Measurements from ENCODE around the gene MEF2C. TPM values are rescaled to one million over a fixed set of nuclear protein-coding genes. Genes with fewer than 3 reads are reported as not detected.

MEF2C gene
- total RNA-seq, 1 donor from 2014 or later: 57.7 TPM

DNA sequence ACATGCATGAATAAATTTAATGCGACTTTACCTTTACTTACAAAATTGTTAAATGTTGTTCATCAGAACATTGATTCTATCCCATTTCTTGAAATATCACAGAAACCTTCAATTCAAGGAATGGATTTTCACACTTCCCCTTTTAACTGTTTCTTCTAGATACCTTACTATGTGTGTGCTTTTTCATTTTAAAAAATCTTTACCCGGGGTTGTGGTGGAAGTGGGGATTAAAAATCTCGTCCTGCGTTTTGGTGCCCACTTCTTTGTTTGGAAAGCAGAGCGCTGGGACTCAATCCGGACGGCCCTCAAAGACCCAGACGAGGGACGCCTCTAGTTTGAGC is 5.8 kb upstream of the MEF2C start:
- no peak for DNase-seq (ENCODE audit: low spot score)

DNA sequence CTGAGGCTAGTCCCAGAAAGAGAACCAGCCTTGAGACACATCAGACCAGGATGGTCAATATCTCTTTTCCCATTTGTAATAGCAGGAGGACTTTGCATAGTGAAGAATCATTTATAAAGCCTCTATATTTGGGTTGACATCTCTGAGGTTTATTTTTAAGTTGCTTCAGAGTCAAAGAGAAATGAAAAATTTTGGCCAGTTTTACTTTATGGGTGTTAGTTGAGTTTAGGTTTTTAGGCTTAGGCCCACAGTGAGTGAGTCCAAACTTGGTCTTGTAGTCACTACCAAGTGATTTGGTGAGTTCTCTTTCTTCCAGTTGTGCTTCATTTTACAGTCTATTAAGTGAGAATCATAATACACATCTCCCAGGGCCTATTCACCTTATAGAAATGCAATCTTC is 5.3 kb upstream of the MEF2C start:
- no peak for DNase-seq (ENCODE audit: low spot score)

- no peak for DNase-seq (ENCODE audit: low spot score)
These were observed 4.4 kb upstream of the MEF2C start for GRCh38 chr5:88887342-88887741.

DNA sequence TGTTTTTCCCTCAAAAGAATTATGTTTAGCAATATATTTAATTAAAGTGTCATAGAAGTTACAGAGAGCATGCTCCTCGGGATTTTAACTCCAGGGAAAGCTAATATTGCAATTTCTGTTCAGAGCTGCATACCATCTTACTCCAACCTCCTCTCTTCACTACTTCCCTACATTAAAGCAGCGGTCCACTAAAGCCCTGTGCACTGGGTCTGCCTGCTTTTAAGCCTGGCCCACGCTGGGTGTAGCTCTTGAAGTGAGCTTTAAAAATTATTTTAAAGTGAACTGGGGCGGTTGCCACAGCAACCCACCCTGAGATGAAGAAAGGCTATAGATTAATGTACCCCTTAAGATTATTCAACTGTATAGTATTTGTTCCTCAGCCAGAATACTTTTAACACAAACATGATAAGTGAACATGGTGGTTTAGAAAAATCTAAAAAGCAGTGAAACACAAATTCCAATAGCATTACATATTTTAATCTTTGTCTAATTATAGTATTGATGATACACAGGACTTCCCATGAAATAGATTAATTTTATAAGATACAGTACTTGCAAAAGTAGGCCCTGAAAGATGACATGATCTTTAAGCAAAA is 3.9 kb upstream of the MEF2C start:
- no peak for DNase-seq (ENCODE audit: low spot score)

DNA sequence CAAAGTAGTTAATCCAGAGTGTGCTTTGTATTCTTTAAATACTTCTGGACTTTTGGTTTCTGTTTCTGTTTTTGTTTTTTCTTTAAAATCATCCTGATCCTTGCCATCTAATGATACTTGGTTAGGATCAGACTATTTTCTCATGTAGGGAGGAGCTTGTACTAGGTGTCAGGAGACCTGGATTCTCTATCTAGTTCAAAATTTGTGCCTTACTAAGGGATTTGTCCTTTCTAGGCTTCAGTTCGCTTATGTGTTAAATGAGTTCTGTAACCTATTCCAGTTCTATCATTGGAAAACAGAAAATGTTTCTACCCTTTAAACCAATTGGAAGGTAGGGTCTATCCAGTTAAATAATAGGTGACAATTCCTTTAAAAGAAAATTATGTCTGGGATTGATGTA is 3.3 kb upstream of the MEF2C start:
- DNase-seq (ENCODE audit: low spot score): no peak

DNA sequence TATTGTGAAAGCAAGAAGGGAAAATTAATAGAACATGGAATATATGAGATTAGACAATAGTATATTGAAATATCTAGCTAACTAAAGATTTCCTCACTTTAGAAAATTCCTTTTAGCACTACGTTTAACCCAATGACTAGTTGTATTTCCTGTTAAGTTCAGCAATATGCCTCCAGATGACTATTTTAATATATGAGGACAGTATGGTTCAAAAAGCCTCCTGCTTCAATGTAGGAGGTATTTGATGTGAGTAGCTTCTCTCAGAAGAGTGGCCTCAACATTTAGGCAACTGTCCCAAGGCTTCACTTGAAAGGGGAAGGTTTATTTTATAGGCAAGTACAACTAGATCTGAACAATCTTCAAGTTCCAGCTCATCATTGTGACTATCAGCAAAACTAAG is 2.0 kb upstream of the MEF2C start:
- DNase-seq (ENCODE audit: low spot score): no peak

DNA sequence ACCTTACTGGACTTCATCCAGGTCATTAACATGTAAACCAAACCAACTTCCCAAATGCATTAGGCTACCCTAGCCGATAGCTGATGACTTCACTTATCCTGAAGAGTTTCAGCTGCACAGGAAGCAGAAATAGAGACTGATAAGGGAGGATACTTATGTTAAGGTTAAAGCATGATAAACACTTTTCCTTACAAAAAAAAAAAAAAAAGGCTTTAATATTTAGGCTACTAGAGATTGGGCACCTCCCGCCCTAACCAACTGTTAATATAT is 1.6 kb upstream of the MEF2C start:
- DNase-seq (ENCODE audit: low spot score): no peak

- peak; percentile 73 for DNase-seq (ENCODE audit: low spot score)
These were observed 1.0 kb upstream of the MEF2C start for GRCh38 chr5:88883836-88884607.

GRCh38 chr5:88882276-88883038 is 527 bp downstream of the MEF2C start:
- no peak for DNase-seq (ENCODE audit: low spot score)

- DNase-seq (ENCODE audit: low spot score): no peak
These were observed 1.4 kb downstream of the MEF2C start for GRCh38 chr5:88881571-88881971.

GRCh38 chr5:88880201-88880600 is 2.8 kb downstream of the MEF2C start:
- no peak for DNase-seq (ENCODE audit: low spot score)

- no peak for DNase-seq (ENCODE audit: low spot score)
These were observed 3.3 kb downstream of the MEF2C start for GRCh38 chr5:88879724-88880123.

DNA sequence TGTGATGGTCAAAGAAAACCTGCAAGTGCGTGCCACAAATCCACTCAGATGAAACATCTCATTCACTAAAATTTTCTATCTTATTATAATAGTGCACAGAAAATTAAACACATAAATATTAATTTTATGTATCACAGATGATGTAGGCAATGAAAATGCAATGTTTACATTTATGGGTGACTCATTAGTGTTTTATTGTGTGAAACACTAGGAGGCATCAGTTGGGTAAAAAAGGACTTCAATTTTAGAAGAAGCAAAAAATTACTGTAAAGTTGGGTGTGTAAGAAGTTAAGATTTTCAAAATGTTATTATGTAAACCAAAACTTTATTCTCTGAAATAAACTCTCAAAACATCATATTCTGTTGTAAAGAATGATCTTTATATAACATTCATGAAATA is 4.0 kb downstream of the MEF2C start:
- no peak for DNase-seq (ENCODE audit: low spot score)

DNA sequence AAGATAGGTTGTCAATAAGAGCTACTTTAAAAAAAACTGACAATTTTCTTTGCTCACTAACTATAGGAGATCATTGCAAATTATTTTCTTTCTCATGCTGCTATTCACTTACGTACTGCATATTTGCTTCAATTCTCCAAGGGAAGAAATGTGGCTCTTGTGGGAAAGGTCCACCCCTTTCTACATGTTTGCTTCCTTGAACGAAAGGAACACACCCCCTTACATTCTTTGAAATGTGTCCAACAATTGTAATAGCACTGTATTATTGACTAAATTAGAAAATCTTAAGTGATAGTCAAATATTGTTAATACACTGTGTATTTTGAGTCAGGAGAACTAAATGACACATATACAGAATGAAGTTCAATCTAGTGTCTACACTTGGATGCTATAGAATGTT is 5.2 kb downstream of the MEF2C start:
- no peak for DNase-seq (ENCODE audit: low spot score)

DNA sequence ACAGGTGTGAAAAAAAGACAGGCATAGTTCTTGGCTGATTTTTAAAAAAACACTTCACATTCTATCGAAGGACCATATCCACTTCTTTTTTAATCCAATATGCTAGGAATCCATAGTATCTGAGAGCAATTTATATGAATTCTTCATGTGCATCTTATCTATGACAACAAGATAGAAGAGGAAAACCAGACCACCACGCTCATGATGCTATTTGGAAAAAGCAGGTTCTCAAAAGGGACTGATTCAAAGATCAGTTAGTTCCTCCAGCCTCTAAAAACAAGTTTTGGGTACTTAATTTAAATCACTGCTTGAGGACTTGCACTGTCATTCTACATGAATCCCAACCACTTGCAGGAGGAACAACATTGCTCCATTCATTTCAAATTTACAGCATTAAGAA is 6.3 kb downstream of the MEF2C start:
- no peak for DNase-seq (ENCODE audit: low spot score)

DNA sequence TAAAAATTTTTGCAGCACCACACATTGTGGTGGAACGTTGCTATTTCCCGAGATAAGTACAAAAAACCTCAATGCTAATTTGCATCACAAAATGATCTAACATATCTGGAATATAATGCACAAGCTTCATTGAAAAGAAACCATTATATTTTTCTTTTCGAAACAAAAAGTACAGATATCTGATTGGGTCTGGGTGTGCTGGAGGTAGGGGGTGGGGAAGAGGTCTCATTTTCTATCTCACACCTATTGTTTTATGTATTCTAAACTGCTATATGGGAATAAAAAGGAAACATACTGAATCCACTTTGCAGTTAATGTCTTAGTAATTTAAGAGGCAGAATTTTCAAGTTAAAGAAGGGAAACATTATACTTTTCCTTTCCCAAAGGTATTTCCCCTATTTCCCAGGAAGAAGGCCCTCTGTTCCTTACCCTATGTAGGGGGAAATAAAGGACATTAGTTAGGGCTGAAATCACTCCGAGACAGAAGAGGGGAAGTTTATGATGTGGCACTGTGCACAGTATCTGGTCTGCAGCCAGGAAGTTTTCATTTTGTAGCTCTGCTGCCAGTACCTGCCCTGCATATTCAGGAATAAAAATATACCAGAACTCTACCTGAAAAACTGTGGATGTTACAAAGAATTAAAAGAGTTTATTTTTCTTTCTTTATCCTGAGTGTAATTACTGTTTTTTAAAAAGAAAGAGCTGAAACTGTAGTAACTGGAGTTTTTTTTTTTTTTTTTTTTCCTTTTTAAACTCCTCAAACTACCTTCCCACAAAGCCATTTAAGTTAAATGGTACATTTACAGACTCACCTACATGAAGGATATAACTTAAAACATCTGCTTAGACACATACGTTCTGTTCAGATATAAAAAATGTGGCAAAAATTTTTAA is 7.4 kb downstream of the MEF2C start:
- DNase-seq (ENCODE audit: low spot score): no peak

DNA sequence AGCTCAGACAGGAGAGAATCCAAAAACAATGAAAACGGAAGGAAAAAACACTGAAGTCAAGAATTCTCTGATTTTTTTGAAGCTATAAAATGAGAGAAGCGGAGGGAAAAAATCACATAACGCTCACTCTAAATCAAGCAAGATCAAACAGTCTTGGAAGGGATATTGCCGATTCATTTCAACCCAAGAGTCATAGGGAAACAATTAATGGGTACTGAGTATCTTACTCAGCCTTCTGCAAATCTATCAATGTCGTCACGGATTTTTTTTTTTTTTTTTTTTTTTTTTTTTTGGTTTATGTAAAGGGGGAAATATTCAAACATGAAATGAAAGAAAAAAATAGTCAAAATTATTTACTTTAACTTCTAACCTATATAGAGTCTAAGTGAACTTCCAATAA is 9.5 kb downstream of the MEF2C start:
- DNase-seq (ENCODE audit: low spot score): no peak

- no peak for DNase-seq (ENCODE audit: low spot score)
These were observed 10.0 kb downstream of the MEF2C start for GRCh38 chr5:88872971-88873370.

- no peak for DNase-seq (ENCODE audit: low spot score)
These were observed 12.7 kb downstream of the MEF2C start for GRCh38 chr5:88870285-88870684.

GRCh38 chr5:88868468-88869068 is 14.4 kb downstream of the MEF2C start:
- DNase-seq (ENCODE audit: low spot score): no peak

DNA sequence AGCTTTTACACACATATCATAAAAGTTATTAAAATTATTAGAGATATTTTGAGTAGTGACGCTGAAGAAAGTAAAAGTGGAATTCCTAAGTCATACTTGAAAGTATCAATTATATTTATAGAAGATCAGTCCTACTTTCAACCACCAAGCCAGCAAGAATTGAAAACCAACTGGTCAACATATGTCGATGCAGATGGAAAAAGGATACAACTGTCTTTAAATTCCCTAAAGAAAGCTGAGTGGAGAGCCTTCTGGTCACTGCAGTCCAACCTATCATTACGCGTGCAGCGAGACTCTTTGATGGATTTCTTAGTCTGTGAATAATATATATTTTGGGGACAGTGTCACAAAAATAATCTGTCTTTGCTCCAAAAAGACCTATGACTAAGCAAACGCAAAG is 15.3 kb downstream of the MEF2C start:
- DNase-seq (ENCODE audit: low spot score): no peak

GRCh38 chr5:88863523-88863922 is 19.5 kb downstream of the MEF2C start:
- DNase-seq (ENCODE audit: low spot score): no peak
